Activated CD8-positive, alpha-beta memory T cell treated with anti-CD3 and anti-CD28 coated beads, Interleukin-2, amount 10 ng/mL, durations not matched to agents 7 days and 5 days (primary cell): ENCODE measurements around the gene ZNF425. TPM values are rescaled to one million over a fixed set of nuclear protein-coding genes. Genes with fewer than 3 reads are reported as not detected.
"Not testable (repeated sequence)": the region's sequence is repeated elsewhere in the genome, so short reads cannot be mapped to it uniquely, and the experiment has no call there.

Experiments
- ATAC-seq: fragments of 150-1000 bp; cut with Tn5 transposase; one replicate; pipeline ENCODE4 v1.10.0; 2021; ENCODE audit warnings: moderate library complexity
- CTCF ChIA-PET: fragments of 350-600 bp; sonication (Branson Sonifier 250); formaldehyde crosslinking; loops from one replicate; lab custom pipeline; 2021; ENCODE audit warnings: antibody characterized with exemption; lab: Charles Lee
- DNase-seq: peaks from one replicate; pipeline ENCODE4 v3.0.0-alpha.2; 2020
- H3K27ac Mint-ChIP-seq: one replicate; pipeline ENCODE4 v1.8.0; 2021; ENCODE audit warnings: mild to moderate bottlenecking, mixed read lengths
- H3K27me3 Mint-ChIP-seq: one replicate; pipeline ENCODE4 v1.8.0; 2021; ENCODE audit warnings: mixed read lengths
- H3K36me3 Mint-ChIP-seq: one replicate; pipeline ENCODE4 v1.8.0; 2021; ENCODE audit warnings: mild to moderate bottlenecking, mixed read lengths
- H3K4me1 Mint-ChIP-seq: one replicate; pipeline ENCODE4 v1.8.0; 2021; ENCODE audit warnings: mixed read lengths
- H3K4me3 Mint-ChIP-seq: one replicate; pipeline ENCODE4 v1.8.0; 2021; ENCODE audit warnings: mild to moderate bottlenecking, moderate library complexity, mixed read lengths
- H3K9me3 Mint-ChIP-seq: one replicate; pipeline ENCODE4 v1.8.0; 2022; ENCODE audit warnings: low read depth, mixed read lengths
- total RNA-seq, 2 experiments: library from RNA; stranded (reverse); gene quantifications; one replicate each; pipeline ENCODE4 v1.2.3, GENCODE V29; 2021

The ZNF425 gene
- total RNA-seq, 2 experiments from 2014 or later = 0.53 to 0.91 TPM

DNA sequence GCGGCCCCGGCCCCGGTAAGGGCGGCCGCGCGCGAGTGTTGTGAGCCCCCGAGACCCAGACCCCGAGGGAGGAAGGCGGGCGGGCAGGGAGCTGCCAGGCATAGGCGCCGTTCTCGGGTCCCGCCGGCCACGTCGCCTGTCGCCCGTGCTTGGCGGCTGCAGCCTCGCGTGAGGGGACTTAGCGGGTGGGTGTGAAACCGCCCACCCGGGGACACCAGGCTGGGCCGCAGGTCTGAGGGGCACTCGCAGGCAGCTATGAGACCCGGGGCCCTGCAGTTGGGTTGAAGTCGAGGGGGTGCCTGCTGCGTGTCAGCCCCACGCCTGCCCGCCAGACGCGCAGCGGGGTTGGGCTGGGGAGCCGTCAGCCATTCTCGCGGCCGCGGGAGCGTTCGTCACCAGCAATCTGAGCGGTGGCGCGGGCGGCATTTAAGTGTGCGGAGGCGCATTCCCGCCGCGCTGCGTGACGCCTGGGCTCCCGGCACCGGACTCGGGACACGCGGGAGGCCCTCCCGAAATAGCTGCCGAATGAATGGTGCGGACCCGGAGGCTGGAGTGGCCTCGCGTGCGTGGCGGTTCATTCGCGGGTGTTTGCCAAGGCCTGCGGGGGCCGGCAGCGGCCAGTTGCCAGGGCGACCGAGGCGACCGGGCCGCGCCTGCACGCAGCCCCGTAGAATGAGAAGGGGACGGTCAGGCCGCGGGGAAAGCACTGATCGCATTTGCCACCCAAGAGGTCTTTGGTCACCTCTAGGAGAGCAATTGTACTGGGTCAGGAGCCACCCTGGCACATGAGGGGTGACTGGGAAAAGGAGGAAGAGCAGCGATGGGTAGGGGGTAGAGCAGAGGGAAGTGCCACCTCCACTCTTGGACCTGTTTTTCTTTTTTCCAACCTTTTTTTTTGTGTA, 21.9 kb upstream of the ZNF425 start:
- CTCF ChIA-PET = interaction anchor here (0.7 to 4.6 kb wide), 19 partner anchors 10 to 275 kb away, joined by 3 to 61 read pairs (median 5); partner anchors contain the start of genes ZNF212, ZNF282, ZNF425 and ZNF783
- Mint-ChIP-seq H3K9me3 (no peaks in the 10 kb centered on the region), H3K4me1 (peaks cover 29% of the 10 kb centered on the region), H3K36me3 (peaks cover 7% of the 10 kb centered on the region), H3K4me3 (peak overlapping the region; percentile 90), H3K27ac (peak overlapping the region; percentile 66), H3K27me3 (no peaks in the 10 kb centered on the region)
- ATAC-seq (peak; percentile 40), DNase-seq (peak; percentile 68)

DNA sequence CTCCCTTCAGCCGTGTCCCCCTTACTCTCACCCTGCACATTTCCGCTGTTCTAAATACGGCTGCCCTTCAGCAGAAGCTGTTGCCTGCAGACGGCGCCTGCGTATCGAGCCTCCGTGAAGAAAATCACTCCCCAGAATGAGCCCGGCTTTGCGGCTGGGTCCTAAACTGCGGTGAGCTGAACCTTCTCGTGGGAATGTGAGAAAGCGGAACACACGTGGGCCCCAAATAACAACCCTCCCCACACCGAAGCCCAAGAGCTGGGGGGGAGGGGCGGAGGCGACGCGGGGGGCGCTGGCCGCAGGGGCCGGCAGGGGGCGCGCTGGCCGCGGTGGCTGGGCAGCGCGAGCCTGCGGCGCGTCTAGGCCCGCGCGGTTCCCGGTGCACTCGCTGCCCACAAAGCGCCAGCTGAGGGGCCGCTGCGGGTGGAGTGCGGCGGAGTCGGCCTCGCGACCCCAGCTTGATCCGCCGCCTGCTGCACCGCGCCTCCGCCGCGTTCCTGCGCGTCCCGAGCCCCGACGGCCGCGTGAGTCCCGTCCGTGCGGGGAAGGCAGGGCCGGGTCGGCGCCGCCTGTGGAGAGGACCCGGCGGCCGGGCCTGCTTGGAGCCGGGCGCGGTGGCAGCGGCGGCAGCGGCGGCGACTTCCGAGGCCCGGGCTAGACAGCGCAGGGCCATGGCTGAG, 21.1 kb upstream of the ZNF425 start, which contains the start of gene ZNF398:
ZNF398 (plus strand) TSS at position 382 of the 680 bp plus-strand sequence; CDS start at position 672, 290 bp downstream.
- peaks cover 29% of the 10 kb centered on the region for H3K4me1 Mint-ChIP-seq
- H3K36me3 Mint-ChIP-seq = peaks cover 7% of the 10 kb centered on the region
- H3K9me3 Mint-ChIP-seq = no peaks in the 10 kb centered on the region
- peak; percentile 82 for ATAC-seq
- peak within 1 kb of the TSS; percentile 90 for H3K4me3 Mint-ChIP-seq
- no peaks in the 10 kb centered on the region for H3K27me3 Mint-ChIP-seq
- H3K27ac Mint-ChIP-seq = peak within 1 kb of the TSS; percentile 88
- peak; percentile 79 for DNase-seq
- CTCF ChIA-PET = interaction anchor here (0.6 to 4.6 kb wide), 20 partner anchors 9 to 276 kb away, joined by 3 to 61 read pairs (median 5); partner anchors contain the start of genes ZNF212, ZNF282, ZNF425 and ZNF783

DNA sequence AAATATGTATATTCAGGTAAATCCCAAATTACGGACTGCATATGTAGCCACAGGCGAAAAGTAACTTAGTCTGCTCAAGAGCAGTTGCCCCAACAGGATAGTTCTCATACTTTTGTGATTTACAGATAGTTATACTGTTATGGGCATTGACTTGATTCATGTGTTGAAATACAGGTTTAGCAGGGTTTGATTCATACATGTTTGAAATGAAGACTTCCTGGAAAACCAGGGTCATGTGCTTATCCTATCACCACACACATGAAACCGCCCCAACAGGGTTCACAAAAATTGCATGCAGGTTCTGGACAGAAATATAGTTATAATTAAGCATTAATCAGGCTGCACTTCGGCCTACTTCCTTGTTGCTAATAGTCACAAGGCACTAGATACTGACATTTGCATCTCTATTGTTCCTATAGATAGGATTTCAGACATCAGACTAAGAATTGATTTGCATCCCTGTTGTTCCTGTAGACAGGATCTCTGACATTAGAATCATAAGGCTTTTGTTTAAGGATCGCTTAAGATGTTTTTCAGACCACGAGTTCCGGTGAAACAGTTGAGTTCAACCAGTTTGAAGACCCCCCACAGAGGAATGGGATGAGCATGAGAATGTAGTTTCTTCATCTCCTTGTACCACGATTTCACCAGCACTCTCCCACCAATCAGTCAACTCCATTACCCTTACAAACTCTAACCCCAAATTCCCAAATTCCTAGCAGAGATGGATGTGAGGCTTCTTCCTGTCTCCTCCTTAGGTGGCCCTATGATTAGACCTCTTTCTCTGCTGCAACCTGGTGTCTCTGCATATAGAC, 19.1 kb upstream of the ZNF425 start:
- Mint-ChIP-seq H3K4me1 (peaks cover 26% of the 10 kb centered on the region), H3K4me3 (peak overlapping the region; percentile 90), H3K36me3 (peaks cover 7% of the 10 kb centered on the region), H3K9me3 (no peaks in the 10 kb centered on the region), H3K27me3 (no peaks in the 10 kb centered on the region), H3K27ac (peak overlapping the region; percentile 47)
- DNase-seq (no peak), ATAC-seq (no peak)
- CTCF ChIA-PET = interaction anchor here (1.5 to 4.6 kb wide), 4 partner anchors 17 to 118 kb away, joined by 3 to 61 read pairs (median 24); partner anchors contain the start of genes ZNF425 and ZNF783

DNA sequence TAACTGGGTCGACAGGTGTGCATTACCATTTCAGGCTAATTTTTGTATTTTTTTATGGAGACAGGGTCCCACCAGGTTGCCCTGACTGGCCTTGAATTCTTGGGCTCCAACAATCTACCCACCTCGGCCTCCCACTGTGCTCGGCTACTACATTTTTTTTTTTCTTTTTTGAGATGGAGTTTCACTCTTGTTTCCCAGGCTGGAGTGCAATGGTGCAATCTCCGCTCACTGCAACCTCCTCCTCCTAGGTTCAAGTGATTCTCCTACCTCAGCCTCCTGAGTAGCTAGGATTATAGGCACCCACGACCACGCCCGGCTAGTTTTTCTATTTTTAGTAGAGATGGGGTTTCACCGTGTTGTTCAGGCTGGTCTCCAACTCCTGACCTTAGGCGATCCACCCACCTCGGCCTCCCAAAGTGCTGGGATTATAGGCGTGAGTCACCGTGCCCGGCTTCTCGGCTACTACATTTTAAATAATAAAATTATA, 18.4 kb upstream of the ZNF425 start:
- not testable (repeated sequence) for ATAC-seq, H3K27ac Mint-ChIP-seq, H3K9me3 Mint-ChIP-seq, H3K4me3 Mint-ChIP-seq, H3K36me3 Mint-ChIP-seq, DNase-seq, H3K27me3 Mint-ChIP-seq
- CTCF ChIA-PET = interaction anchor here (4.0 kb wide), 1 partner anchor 18 kb away, joined by 15 read pairs; the partner anchor contains the start of gene ZNF425
- H3K4me1 Mint-ChIP-seq = peaks cover 23% of the 10 kb centered on the region

DNA sequence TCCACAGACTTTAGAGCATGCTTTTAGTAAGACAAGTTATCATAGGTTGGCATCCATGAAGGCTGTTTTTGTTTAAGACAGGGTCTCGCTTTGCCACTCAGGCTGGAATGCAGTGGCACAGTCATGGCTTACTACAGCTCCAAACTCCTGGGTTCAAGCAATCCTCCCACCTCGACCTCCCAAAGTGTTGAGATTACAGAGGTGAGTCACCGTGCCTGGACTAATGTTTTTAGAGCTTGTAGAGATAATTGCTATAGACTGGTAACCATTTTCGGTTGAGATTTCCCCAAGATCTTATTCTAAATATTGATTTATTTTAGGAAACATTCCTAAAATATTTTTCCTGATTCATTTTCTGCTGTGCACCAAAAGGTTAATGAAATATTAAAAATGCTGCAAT, 15.8 kb upstream of the ZNF425 start:
- H3K36me3 Mint-ChIP-seq = peaks cover 6% of the 10 kb centered on the region
- no peaks in the 10 kb centered on the region for H3K27me3 Mint-ChIP-seq
- H3K4me1 Mint-ChIP-seq = peaks cover 14% of the 10 kb centered on the region
- CTCF ChIA-PET = interaction anchor here (0.6 to 4.0 kb wide), 2 partner anchors 11 to 16 kb away, joined by 3 to 15 read pairs; partner anchors contain the start of gene ZNF425
- H3K9me3 Mint-ChIP-seq = no peaks in the 10 kb centered on the region
- DNase-seq (no peak), ATAC-seq (no peak)
- H3K27ac Mint-ChIP-seq = no peak overlapping the region
- H3K4me3 Mint-ChIP-seq = no peak overlapping the region

DNA sequence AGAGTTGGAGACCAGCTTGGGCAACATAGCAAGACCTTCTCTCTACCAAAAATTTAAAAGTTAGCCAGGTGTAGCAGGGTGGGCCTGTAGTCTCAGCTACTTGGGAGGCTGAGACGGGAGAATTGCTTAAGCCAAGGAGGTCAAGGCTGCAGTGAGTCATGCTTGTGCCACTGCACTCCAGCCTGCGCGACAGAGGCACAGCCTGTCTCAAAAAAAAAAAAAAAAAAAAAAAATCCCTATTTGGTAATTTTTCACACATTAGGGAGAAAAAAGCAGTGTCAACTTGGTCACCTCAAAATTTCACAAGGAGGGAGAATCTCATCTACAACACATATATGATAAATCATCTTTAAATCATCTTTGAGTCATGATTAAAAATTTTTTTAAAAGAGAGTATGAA, 14.7 kb upstream of the ZNF425 start:
- DNase-seq = no peak
- H3K4me3 Mint-ChIP-seq = no peak overlapping the region
- H3K9me3 Mint-ChIP-seq = no peaks in the 10 kb centered on the region
- peaks cover 5% of the 10 kb centered on the region for H3K36me3 Mint-ChIP-seq
- H3K4me1 Mint-ChIP-seq = peaks cover 10% of the 10 kb centered on the region
- no peak overlapping the region for H3K27ac Mint-ChIP-seq
- CTCF ChIA-PET = interaction anchor here (4.0 kb wide), 1 partner anchor 15 kb away, joined by 15 read pairs; the partner anchor contains the start of gene ZNF425
- ATAC-seq = no peak
- H3K27me3 Mint-ChIP-seq = no peaks in the 10 kb centered on the region

DNA sequence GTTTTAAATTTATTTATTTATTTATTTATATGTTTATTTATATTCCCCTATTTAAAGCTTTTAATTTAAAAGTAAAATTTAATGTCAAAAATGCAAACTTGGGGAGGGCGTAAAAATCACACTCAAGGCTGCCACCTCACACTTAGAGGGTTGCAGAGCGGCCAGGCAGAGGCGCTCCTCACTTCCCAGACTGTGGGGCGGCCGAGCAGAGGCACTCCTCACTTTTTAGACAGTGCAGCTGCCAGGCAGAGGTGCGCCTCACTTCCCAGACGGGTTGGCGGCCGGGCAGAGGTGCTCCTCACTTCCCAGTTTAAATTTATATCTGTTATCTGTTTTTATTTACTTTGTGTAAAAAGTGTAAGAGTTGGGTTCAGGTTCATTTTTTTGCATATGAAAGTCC, 10.0 kb upstream of the ZNF425 start:
- peaks cover 28% of the 10 kb centered on the region for H3K36me3 Mint-ChIP-seq
- DNase-seq (no peak), ATAC-seq (no peak)
- H3K4me3 Mint-ChIP-seq = no peak overlapping the region
- CTCF ChIA-PET = interaction anchor here (0.9 to 2.0 kb wide), 4 partner anchors 10 to 70 kb away, joined by 3 to 9 read pairs (median 4); partner anchors contain the start of gene ZNF398
- H3K27me3 Mint-ChIP-seq = no peaks in the 10 kb centered on the region
- no peaks in the 10 kb centered on the region for H3K4me1 Mint-ChIP-seq
- no peak overlapping the region for H3K27ac Mint-ChIP-seq
- no peaks in the 10 kb centered on the region for H3K9me3 Mint-ChIP-seq

DNA sequence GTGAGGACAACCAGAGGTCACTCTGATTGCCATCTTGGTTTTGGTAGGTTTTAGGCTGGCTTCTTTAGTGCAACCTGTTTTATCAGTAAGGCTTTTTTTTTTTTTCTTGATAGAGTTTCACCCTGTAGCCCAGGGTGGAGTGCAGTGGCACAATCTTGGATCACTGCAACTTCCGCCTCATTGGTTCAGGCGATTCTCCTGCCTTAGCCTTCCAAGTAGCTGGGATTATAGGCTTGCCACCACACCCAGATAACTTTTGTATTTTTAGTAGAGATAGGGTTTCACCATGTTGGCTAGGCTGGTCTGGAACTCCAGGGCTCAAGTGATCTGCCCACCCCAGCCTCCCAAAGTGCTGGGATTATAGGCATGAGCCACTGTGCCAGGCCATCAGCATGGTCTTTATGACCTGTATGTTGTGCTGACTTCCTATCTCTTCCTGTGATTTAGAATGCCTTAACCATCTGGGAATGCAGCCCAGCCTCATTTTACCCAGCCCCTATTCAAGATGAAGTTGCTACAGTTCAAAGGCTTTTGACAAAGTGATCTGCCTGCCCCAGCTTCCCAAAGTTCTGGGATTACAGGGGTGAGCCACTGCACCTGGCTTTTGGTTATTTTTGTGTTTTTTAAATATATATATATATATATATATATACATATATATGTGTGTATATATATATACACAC, 7.0 kb upstream of the ZNF425 start:
- H3K9me3 Mint-ChIP-seq = peaks cover 5% of the 10 kb centered on the region
- peaks cover 49% of the 10 kb centered on the region for H3K36me3 Mint-ChIP-seq
- peaks cover 4% of the 10 kb centered on the region for H3K4me1 Mint-ChIP-seq

DNA sequence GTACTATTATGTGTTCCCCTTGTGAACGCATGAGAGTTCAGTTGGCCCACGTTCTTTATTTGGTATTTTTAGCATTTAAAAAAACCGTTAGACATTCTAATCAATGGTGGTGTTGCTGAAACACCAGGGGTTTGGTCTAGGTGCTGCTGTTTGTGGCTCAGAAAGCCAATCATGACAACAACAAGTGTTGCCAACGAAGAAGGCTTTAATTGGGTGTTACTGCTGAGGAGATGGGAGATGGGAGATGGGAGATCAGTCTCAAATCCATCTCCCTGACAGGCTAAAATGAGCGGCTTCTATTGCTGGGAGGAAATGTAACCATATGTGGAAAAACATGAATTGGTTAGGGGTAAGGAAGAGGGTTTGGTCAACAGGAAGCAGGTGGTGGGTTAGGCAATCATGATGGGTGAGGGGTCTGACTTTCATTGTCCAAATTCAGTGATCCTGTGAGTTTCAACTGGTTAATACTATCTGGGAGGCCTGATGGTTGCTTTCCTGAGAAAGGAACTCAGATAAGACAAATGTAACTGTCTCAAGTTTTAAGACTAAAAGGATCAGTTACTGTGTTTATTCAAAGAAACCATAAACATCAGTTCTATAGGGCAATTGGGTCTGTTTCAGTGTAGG, 4.6 kb upstream of the ZNF425 start:
- DNase-seq (no peak), ATAC-seq (no peak)
- no peaks in the 10 kb centered on the region for H3K27me3 Mint-ChIP-seq
- peaks cover 50% of the 10 kb centered on the region for H3K36me3 Mint-ChIP-seq
- H3K27ac Mint-ChIP-seq = no peak overlapping the region
- H3K9me3 Mint-ChIP-seq = peaks cover 5% of the 10 kb centered on the region
- CTCF ChIA-PET = interaction anchor here (1.4 kb wide), 1 partner anchor 102 kb away, joined by 3 read pairs; the partner anchor contains the start of gene PDIA4
- no peak overlapping the region for H3K4me3 Mint-ChIP-seq
- H3K4me1 Mint-ChIP-seq = peaks cover 11% of the 10 kb centered on the region

More for the DNA sequence above, 7.0 kb upstream of the ZNF425 start:
- CTCF ChIA-PET = interaction anchor here (2.8 kb wide), 1 partner anchor 62 kb away, joined by 6 read pairs; the partner anchor contains the start of gene ZNF282
- no peak for ATAC-seq
- Mint-ChIP-seq H3K27me3 (no peaks in the 10 kb centered on the region), H3K4me3 (no peak overlapping the region), H3K27ac (no peak overlapping the region)
- DNase-seq = no peak

DNA sequence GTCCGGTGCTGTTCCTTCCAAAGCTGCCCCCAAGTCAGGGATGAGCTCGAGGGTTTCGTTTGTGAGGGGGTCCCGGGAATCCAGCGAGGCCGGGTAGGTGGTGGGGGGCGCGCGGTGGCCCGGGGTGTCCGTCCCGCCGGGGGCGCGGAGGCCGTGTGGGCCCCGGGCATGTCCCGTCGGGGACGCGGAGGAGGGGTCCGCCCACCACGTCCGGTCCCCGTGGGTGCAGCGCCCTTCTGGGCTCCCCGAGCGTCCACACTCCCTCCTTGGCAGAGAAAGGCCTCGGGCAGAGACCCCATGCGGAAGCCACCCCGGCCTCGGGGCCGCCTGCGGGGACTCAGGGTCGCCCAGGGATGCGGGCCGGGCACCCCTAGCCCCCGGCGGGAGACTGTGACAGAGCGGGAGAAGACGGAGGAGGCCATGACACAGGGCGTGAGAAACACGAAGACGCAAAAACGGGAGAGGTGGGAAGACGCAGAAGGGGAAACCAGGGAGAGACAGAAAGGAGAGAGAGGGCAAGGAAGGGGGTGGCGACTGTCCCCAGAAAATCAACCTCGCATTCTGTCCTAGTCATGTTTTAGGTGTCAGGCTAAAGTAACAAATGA, 640 bp upstream of the ZNF425 start:
- Mint-ChIP-seq H3K9me3 (peaks cover 5% of the 10 kb centered on the region), H3K36me3 (peaks cover 36% of the 10 kb centered on the region), H3K4me1 (peaks cover 22% of the 10 kb centered on the region), H3K27ac (peak overlapping the region; percentile 99), H3K27me3 (no peaks in the 10 kb centered on the region), H3K4me3 (peak overlapping the region; percentile 88)
- DNase-seq (peak; percentile 79), ATAC-seq (peak; percentile 57)
- CTCF ChIA-PET = interaction anchor here (0.6 to 5.0 kb wide), 14 partner anchors 16 to 185 kb away, joined by 3 to 61 read pairs (median 4); partner anchors contain the start of genes ZNF282 and ZNF398
